NCI-H524 (cell line): ENCODE results near the gene CCT3.

Source experiments
- DNase-seq, 2 experiments: peaks; one replicate each; lab custom pipeline; 2025; lab: John Stamatoyannopoulos, UW

CCT3 gene

GRCh38 chr1:156282479-156283222 lies 55.4 kb downstream of the CCT3 start, which contains the start of gene SMG5:
SMG5 (minus strand) TSS chr1:156282825; CDS start chr1:156282680, 145 bp downstream.
- DNase-seq, result peak; percentile 95 to 97

GRCh38 chr1:156281693-156282478 lies 56.2 kb downstream of the CCT3 start:
- peak in 1 of 2 experiments; percentile 21 for DNase-seq

- no peak for DNase-seq
Measured at GRCh38 chr1:156281281-156281680, 56.8 kb downstream of the CCT3 start.

GRCh38 chr1:156279837-156280236 lies 58.3 kb downstream of the CCT3 start:
- DNase-seq, result no peak

- no peak for DNase-seq
Measured at GRCh38 chr1:156276966-156277381, 61.1 kb downstream of the CCT3 start.

- no peak for DNase-seq
Measured at GRCh38 chr1:156276532-156276931, 61.6 kb downstream of the CCT3 start.

GRCh38 chr1:156270314-156270713 lies 67.8 kb downstream of the CCT3 start:
- no peak for DNase-seq

- no peak for DNase-seq
Measured at GRCh38 chr1:156268336-156268735, 69.8 kb downstream of the CCT3 start.

GRCh38 chr1:156266051-156266450 lies 72.0 kb downstream of the CCT3 start:
- DNase-seq, result no peak

- DNase-seq, result no peak
Measured at GRCh38 chr1:156263288-156263655, 74.8 kb downstream of the CCT3 start.

GRCh38 chr1:156262461-156263287 lies 75.4 kb downstream of the CCT3 start:
- no peak for DNase-seq

GRCh38 chr1:156260896-156261295 lies 77.2 kb downstream of the CCT3 start:
- no peak for DNase-seq

- DNase-seq, result no peak
Measured at GRCh38 chr1:156259805-156260204, 78.3 kb downstream of the CCT3 start.
